GM21381 (cell line): ENCODE measurements around the gene ZDBF2.
"Not testable (repeated sequence)": the region's sequence is repeated elsewhere in the genome, so short reads cannot be mapped to it uniquely, and the experiment has no call there.

Experiments used
- ATAC-seq: cut with Tn5 transposase; IDR thresholded peaks from one replicate; pipeline ENCODE4 v1.9.1; 2021; ENCODE audit warnings: mild to moderate bottlenecking, moderate library complexity; ENCODE audit not compliant: unreplicated experiment

The ZDBF2 gene

DNA sequence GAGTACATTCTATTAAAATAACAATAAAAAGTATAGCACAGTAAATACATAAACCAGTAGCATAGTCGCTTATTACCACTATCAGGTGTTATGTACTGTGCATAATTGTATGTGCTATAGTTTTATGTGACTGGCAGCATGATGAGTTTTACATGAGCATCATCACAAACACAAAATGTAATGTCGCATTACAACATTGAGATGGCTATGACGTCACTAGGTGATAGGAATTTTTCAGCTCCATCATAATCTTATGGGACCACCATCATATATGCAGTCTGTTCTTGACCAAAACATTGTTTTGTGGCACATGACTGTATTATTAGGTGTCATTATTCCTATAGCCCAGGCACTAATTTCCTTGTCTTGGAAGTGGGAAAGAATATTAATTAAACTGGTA is 48.6 kb downstream of the ZDBF2 start:
- ATAC-seq: no peak

DNA sequence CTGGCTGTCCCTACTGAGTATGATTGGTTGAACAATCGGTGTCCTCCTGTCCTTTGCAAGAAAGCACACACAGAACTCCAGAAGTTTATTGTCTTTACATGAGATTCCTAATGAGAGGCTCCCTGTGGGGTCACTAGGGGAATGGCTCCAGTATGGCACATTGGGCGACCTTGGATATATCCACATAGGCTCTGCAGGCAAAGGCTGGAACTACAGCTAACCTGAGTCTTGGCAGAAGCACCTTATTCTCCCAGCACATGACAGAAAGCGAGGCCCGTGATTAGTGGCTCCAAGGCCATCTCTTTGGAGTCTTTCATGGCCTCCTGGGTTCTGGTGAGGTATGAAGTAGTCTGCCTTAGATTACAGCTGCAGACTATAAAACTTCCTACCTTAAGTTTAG is 49.0 kb downstream of the ZDBF2 start:
- no peak for ATAC-seq

DNA sequence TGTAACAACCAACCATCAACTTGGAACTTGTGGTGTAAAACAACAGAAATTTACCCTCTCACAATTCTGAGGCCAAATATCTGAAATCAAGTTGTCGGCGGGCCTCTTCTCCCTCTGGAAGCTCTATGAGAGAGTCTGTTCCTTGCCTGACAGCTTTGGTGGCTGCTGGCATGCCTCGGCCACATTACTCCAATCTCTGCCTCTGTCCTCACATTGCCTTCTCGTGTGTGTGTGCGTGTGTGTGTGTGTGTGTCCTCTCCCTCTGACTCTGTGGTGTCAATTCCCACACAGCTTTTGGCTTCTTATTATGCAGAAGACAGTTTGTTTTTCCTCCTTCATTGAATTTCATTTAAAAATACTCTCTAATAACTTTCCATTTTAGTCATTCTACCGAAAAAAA is 50.4 kb downstream of the ZDBF2 start:
- ATAC-seq: no peak

DNA sequence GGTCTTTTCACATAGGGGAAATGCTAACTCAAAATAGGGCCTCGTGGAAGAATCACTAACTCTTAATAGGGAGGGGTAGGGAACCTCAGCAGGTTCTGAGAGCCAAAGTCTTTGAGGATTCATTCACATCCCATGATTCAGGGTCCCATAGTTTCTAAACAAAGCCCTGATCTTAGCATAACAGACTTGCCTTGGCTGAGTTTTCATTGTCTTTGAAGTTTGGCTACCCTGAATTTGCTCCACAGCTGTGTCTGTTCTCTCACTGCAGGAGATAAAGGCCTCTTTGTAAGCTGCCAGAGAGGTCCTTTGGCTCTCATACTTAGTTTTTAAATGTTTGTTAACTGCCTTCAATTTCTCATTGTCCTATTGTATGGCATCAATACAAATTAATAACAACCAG is 54.5 kb downstream of the ZDBF2 start:
- no peak for ATAC-seq

DNA sequence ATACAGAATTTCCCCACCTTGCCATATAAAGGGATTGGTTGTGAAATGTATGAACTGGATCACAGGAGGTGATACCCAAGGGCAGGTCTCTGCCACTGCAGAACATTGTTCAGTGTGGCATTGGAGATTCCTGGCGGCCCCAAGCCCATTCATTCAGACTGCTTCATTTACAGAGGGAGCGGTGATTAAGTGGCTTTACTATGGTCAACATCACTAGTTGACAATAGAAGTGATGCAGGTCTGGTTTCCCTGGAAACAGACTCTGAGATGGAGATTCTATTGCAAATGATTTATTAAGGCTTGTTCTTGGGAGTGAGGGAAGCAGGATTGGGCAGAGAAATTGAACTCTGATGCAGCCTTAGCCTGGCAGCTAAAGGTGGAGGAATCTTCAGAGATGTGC is 62.4 kb downstream of the ZDBF2 start:
- no peak for ATAC-seq

DNA sequence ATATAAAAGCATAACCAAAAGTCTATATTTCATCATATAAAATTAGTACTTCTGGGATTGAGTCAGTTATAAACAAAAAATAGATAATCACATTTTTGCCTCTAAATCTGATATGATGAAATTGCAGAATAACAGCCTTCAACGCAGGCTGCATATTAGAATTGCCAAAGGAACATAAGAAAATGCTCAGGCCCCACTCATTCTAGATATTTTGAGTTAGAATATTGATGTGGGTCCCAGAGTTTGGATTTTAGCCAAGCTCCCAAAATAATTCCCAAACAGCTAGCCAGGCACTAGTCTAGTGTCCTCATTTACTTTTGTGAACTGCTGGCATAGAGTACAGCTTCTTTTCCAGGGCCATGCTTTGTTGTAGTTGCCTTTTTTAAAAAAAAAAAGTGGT is 63.5 kb downstream of the ZDBF2 start:
- ATAC-seq: no peak

- ATAC-seq: no peak
Observed at GRCh38 chr2:206341396-206341795, 66.9 kb downstream of the ZDBF2 start.

- no peak for ATAC-seq
Observed at GRCh38 chr2:206343144-206343543, 68.7 kb downstream of the ZDBF2 start.

DNA sequence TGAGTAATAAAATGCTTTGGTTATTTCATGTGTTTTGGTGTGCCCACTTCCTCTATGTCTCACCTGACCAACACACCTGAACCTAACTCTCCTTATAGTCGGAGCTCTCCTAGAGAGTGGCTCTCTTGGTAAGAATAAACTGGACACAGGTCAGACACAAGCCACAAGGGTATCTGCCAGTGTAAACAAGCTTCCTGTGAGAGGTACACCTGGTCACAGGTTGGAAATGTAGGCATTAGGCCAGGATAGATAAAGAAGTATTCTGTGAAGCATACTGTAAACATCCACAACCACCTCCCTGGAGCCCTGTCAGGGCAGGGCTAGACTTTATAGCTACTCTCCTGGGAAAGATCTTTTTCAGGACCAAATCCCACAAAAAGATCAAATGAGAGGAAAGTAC is 69.4 kb downstream of the ZDBF2 start:
- no peak for ATAC-seq

GRCh38 chr2:206345606-206346005 is 71.1 kb downstream of the ZDBF2 start:
- no peak for ATAC-seq

- ATAC-seq: no peak
Observed at GRCh38 chr2:206349375-206349774, 74.9 kb downstream of the ZDBF2 start.

GRCh38 chr2:206352571-206352970 is 78.1 kb downstream of the ZDBF2 start:
- no peak for ATAC-seq

DNA sequence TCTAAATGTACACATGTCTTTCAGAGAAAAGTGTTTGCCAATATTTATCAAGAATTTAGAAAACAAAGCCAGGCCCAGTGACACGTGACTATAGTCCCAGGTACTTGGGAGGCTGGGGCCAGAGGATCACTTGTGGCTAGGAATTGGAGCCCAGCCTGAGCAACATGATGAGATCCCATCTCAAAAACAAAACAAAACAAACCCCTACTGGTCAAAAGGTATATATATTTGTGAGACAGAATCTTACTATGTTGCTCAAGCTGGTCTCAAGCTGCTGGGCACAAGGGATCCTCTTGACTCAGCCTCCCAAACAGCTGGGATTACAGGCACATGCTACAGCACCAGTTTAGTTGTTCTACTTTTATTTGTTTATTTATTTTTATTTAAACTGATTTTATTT is 79.2 kb downstream of the ZDBF2 start:
- peak; percentile 46 for ATAC-seq

GRCh38 chr2:206354129-206354528 is 79.7 kb downstream of the ZDBF2 start:
- ATAC-seq: peak; percentile 81

DNA sequence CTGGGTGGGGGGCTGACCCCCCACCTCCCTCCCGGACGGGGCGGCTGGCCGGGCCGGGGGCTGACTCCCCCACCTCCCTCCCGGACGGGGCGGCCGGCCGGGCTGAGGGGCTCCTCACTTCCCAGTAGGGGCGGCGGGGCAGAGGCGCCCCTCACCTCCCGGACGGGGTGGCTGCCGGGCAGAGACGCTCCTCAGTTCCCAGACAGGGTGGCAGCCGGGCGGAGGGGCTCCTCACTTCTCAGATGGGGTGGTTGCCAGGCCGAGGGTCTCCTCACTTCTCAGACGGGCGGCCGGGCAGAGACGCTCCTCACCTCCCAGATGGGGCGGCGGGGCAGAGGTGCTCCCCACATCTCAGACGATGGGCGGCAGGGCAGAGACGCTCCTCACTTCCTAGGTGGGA is 82.4 kb downstream of the ZDBF2 start:
- not testable (repeated sequence) for ATAC-seq

DNA sequence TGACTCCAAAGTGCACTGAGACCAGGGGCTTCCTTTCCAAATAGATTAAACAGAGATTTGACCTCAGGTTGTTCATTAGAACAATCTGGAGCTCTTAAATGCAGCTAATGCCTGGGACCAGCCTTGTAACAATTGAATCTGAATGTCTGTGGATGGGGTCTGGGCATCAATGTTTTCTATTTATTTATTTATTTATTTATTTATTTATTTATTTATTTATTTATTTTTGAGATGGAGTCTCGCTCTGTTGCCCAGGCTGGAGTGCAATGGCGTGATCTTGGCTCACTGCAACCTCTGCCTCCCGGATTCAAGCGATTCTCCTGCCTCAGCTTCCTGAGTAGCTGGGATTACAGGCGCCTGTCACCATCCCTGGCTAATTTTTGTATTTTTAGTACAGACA is 86.4 kb downstream of the ZDBF2 start:
- not testable (repeated sequence) for ATAC-seq

- ATAC-seq: peak; percentile 94
Observed at GRCh38 chr2:206361407-206362045, 87.1 kb downstream of the ZDBF2 start.
